RWPE2 (cell line): ENCODE data around the gene RALB.

Experiments used
- ATAC-seq: fragments of 200-7000 bp; cut with Tn5 transposase; 3 replicates; pipeline ENCODE4 v1.9.1; 2021; ENCODE audit warnings: low read depth
- DNase-seq: peaks from one replicate; pipeline ENCODE4 v3.0.0-alpha.2; 2020; ENCODE audit warnings: low spot score
- H3K27ac ChIP-seq: fragments of 450-650 bp; 2 replicates; pipeline ENCODE4 v1.5.1; 2017; ENCODE audit warnings: mild to moderate bottlenecking; ENCODE audit not compliant: poor library complexity, severe bottlenecking
- H3K27me3 ChIP-seq: fragments of 250-450 bp; sonication (Bioruptor Pico); 2 replicates; pipeline ENCODE4 v1.5.1; 2021; ENCODE audit warnings: mild to moderate bottlenecking, moderate library complexity; ENCODE audit not compliant: insufficient read depth, poor library complexity, severe bottlenecking
- H3K36me3 ChIP-seq: fragments of 250-450 bp; sonication (Bioruptor Pico); 2 replicates; pipeline ENCODE4 v1.5.1; 2020; ENCODE audit warnings: low read depth, mild to moderate bottlenecking, moderate library complexity
- H3K4me1 ChIP-seq: fragments of 250-450 bp; sonication (Bioruptor Pico); 2 replicates; pipeline ENCODE4 v1.5.1; 2021; ENCODE audit warnings: mild to moderate bottlenecking, moderate library complexity; ENCODE audit not compliant: insufficient read depth, poor library complexity, severe bottlenecking
- H3K4me3 ChIP-seq: fragments of 250-450 bp; sonication (Bioruptor Pico); 2 replicates; pipeline ENCODE4 v1.5.1; 2021; ENCODE audit warnings: mild to moderate bottlenecking, moderate library complexity; ENCODE audit not compliant: severe bottlenecking
- H3K9me3 ChIP-seq: fragments of 250-450 bp; sonication (Bioruptor Pico); 2 replicates; pipeline ENCODE4 v1.5.1; 2021; ENCODE audit warnings: mild to moderate bottlenecking, moderate library complexity; ENCODE audit not compliant: severe bottlenecking
- CTCF ChIP-seq: fragments of 450-650 bp; IDR thresholded peaks from one replicate; pipeline ENCODE4 v1.5.1; 2017; ENCODE audit warnings: mild to moderate bottlenecking, moderate library complexity; ENCODE audit not compliant: poor library complexity, severe bottlenecking

Gene RALB

GRCh38 chr2:120241684-120242083 is 11.0 kb upstream of the RALB start:
- no peak overlapping the region for H3K4me3 ChIP-seq
- TF ChIP-seq CTCF: no peak
- DNase-seq (no peak), ATAC-seq (no peak)
- no peaks in the 10 kb centered on the region for H3K36me3 ChIP-seq
- peaks cover 40% of the 10 kb centered on the region for H3K4me1 ChIP-seq
- no peaks in the 10 kb centered on the region for H3K27me3 ChIP-seq
- no peaks in the 10 kb centered on the region for H3K9me3 ChIP-seq
- no peak overlapping the region for H3K27ac ChIP-seq

- H3K36me3 ChIP-seq: no peaks in the 10 kb centered on the region
- peak overlapping the region; percentile 10 for H3K27ac ChIP-seq
- no peaks in the 10 kb centered on the region for H3K27me3 ChIP-seq
- H3K4me3 ChIP-seq: no peak overlapping the region
- peaks cover 36% of the 10 kb centered on the region for H3K4me1 ChIP-seq
- ATAC-seq (no peak), DNase-seq (no peak)
- TF ChIP-seq CTCF: no peak
- H3K9me3 ChIP-seq: no peaks in the 10 kb centered on the region
These were observed 9.4 kb upstream of the RALB start for GRCh38 chr2:120243211-120243610.

GRCh38 chr2:120243875-120244553 is 8.6 kb upstream of the RALB start:
- no peaks in the 10 kb centered on the region for H3K27me3 ChIP-seq
- H3K9me3 ChIP-seq: no peaks in the 10 kb centered on the region
- no peak for DNase-seq
- peaks cover 28% of the 10 kb centered on the region for H3K4me1 ChIP-seq
- ATAC-seq: no peak
- H3K36me3 ChIP-seq: no peaks in the 10 kb centered on the region
- no peak overlapping the region for H3K4me3 ChIP-seq
- no peak overlapping the region for H3K27ac ChIP-seq
- TF ChIP-seq CTCF: no peak

GRCh38 chr2:120244656-120245519 is 7.8 kb upstream of the RALB start:
- Histone ChIP-seq H3K4me1 (peaks cover 19% of the 10 kb centered on the region), H3K4me3 (no peak overlapping the region), H3K27ac (peak overlapping the region; percentile 26), H3K36me3 (no peaks in the 10 kb centered on the region), H3K27me3 (no peaks in the 10 kb centered on the region), H3K9me3 (no peaks in the 10 kb centered on the region)
- ATAC-seq (peak; percentile 5; the same call in 1 of the 3 replicates), DNase-seq (no peak)
- no peak for TF ChIP-seq CTCF
